Measurements from ENCODE around the gene HDAC2. TPM values are rescaled to one million over a fixed set of nuclear protein-coding genes. Genes with fewer than 3 reads are reported as not detected.
"Not testable (repeated sequence)": the region's sequence is repeated elsewhere in the genome, so short reads cannot be mapped to it uniquely, and the experiment has no call there.

The HDAC2 gene
- total RNA-seq, 2 experiments from 2014 or later: 115 to 125 TPM

DNA sequence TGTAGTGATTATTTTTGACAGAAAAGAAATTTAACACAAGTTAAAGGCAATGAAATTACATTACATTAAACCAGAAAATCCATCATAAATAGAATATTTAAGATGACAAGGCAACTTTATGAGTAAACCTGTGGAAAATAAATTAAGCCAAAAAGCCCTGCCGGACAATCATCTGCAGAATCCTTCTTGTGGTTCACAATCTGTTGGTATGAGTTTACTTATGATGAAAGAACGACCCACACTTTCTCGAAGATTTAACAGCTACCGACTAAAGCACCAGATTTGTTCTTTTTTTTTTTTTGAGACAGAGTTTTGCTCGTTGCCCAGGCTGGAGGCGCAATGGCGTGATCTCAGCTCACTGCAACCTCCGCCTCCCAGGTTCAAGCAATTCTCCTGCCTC is 21.4 kb downstream of the HDAC2 start:
- no peak for DNase-seq
- no peaks in the 10 kb centered on the region for H3K27me3 Mint-ChIP-seq
- H3K27ac Mint-ChIP-seq: no peak overlapping the region
- no peaks in the 10 kb centered on the region for H3K4me1 Mint-ChIP-seq
- H3K36me3 Mint-ChIP-seq: peaks cover 10% of the 10 kb centered on the region
- H3K4me3 Mint-ChIP-seq: no peak overlapping the region
- H3K9me3 Mint-ChIP-seq: no peaks in the 10 kb centered on the region

DNA sequence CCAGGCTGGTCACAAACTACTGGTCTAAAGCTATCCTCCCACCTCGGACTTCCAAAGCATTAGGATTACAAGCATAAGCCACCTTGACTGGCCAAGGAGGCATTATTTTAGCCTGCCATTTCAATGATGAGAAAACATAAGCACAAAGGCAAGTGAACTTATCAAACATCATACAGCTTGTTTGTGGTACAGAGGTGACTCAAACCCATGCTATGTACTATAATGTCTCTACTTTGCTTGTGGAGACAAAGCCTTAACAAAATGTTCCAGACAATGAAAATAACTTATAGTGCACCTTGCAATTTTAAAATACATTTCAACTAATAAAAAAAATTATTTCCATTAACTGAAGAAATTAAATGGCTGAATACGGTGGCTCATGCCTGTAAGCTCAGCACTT is 26.2 kb downstream of the HDAC2 start:
- Mint-ChIP-seq H3K4me1 (no peaks in the 10 kb centered on the region), H3K27me3 (no peaks in the 10 kb centered on the region), H3K9me3 (no peaks in the 10 kb centered on the region), H3K36me3 (peaks cover 3% of the 10 kb centered on the region), H3K27ac (no peak overlapping the region), H3K4me3 (no peak overlapping the region)
- DNase-seq: no peak

DNA sequence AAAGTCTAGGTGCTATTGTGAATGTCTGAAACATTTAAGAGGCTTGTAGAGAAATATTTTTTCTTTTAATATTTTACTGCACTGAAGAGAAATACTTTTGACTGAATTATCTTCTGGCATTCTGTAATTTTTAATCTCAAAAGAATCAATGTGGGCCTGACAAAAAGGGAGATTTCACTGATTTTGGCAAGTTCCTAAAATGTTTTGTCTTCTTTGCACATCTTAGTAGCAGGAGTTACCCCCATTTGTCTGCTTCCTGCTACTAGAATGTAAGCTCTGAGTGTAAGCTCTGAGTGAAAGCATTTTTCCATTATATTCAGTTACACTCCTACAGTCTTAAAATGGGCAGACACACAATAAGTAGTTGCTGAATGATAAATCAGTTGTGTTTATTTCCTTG is 31.1 kb downstream of the HDAC2 start:
- no peak for DNase-seq
- Mint-ChIP-seq H3K4me1 (no peaks in the 10 kb centered on the region), H3K36me3 (no peaks in the 10 kb centered on the region), H3K27me3 (no peaks in the 10 kb centered on the region), H3K27ac (no peak overlapping the region), H3K9me3 (no peaks in the 10 kb centered on the region), H3K4me3 (no peak overlapping the region)

DNA sequence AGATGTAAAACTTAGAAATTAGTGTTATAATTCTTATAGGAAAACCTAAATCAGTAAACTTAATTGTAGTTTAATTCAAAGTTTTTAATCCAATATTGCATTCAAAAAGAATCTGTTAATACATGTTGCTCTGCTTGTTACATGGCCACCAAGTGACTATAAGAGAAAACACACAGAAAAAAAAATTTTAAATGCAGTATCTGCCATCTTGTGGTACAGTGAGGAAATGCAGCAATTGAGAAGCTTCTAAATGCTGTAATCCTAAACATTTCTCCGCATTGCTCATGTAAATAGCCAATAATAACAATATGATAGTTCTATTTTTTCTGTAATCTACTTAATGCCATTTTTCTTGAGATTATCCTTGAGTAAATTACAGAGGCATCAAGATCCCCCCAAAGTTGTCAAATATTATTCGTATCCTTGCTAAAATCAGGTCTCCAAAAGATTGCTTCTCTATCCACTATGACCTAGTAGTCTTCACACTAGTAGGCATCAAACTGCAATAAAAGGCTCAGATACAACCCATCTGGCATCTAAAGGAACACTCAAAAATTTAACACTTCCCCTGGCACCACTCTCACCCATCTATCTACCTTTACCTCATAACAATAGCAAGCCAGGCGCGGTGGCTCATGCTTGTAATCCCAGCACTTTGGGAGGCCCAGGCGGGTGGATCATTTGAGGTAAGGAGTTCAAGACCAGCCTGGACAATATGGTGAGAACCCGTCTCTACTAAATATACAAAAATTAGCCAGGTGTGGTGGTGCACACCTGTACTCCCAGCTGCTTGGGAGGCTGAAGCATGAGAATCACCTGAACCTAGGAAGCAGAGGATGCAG is 34.6 kb downstream of the HDAC2 start:
- no peak overlapping the region for H3K4me3 Mint-ChIP-seq
- H3K27ac Mint-ChIP-seq: no peak overlapping the region
- no peaks in the 10 kb centered on the region for H3K9me3 Mint-ChIP-seq
- no peaks in the 10 kb centered on the region for H3K27me3 Mint-ChIP-seq
- no peak for DNase-seq
- H3K4me1 Mint-ChIP-seq: no peaks in the 10 kb centered on the region
- peaks cover 5% of the 10 kb centered on the region for H3K36me3 Mint-ChIP-seq

DNA sequence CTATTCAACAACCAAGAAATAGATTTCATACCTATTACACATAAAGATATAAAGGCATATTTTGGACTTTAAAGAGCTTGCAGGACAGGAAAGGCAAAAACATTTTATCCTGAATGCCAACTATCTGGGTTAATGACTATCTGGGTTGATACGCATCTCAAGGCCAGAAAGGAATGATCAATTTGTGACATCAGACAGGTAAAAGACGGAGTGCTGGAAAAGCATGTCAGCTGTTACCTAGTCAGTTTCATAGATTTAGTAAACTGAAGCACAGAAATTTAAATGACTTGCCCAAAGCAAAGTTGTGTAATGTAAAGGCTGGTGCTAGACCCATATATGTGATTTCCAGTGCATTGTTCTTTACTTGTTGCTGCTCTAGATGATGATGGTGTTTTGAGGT is 36.8 kb downstream of the HDAC2 start:
- H3K4me3 Mint-ChIP-seq: no peak overlapping the region
- H3K27ac Mint-ChIP-seq: no peak overlapping the region
- DNase-seq: no peak
- H3K9me3 Mint-ChIP-seq: peaks cover 16% of the 10 kb centered on the region
- H3K36me3 Mint-ChIP-seq: peaks cover 15% of the 10 kb centered on the region
- H3K4me1 Mint-ChIP-seq: no peaks in the 10 kb centered on the region
- no peaks in the 10 kb centered on the region for H3K27me3 Mint-ChIP-seq

DNA sequence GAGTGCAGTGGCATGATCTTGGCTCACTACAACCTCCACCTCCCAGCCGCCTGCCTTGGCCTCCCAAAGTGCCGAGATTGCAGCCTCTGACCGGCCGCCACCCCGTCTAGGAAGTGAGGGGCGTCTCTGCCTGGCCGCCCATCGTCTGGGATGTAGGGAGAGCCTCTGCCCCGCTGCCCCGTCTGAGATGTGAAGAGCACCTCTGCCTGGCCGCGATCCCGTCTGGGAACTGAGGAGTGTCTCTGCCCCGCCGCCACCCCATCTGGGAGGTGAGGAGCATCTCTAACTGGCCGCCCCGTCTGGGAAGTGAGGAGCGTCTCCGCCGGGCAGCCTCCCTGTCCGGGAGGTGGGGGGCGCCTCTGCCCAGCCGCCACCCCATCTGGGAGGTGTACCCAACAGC is 39.0 kb downstream of the HDAC2 start:
- not testable (repeated sequence) for H3K4me1 Mint-ChIP-seq, H3K27ac Mint-ChIP-seq, H3K27me3 Mint-ChIP-seq, H3K4me3 Mint-ChIP-seq, DNase-seq
- Mint-ChIP-seq H3K9me3 (peaks cover 21% of the 10 kb centered on the region), H3K36me3 (peaks cover 16% of the 10 kb centered on the region)

DNA sequence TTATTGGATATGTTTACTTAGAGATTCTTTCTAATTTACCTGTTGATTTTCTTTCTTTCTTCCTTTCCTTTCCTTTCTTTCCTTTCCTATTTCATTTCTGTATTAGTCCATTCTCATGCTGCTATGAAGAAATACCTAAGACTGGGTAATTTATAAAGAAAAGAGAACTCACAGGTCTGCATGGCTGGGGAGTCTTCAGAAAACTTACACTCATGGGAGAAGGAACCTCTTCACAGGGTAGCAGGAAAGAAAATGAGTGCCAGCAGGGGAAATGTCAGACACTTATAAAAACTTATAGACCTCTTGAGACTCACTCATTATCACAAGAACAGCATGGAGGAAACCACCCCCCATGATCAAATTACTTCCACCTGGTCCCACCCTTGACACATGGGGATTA is 40.8 kb downstream of the HDAC2 start:
- no peak overlapping the region for H3K27ac Mint-ChIP-seq
- H3K4me3 Mint-ChIP-seq: no peak overlapping the region
- H3K4me1 Mint-ChIP-seq: no peaks in the 10 kb centered on the region
- DNase-seq: no peak
- H3K9me3 Mint-ChIP-seq: peaks cover 21% of the 10 kb centered on the region
- no peaks in the 10 kb centered on the region for H3K27me3 Mint-ChIP-seq
- peaks cover 16% of the 10 kb centered on the region for H3K36me3 Mint-ChIP-seq

DNA sequence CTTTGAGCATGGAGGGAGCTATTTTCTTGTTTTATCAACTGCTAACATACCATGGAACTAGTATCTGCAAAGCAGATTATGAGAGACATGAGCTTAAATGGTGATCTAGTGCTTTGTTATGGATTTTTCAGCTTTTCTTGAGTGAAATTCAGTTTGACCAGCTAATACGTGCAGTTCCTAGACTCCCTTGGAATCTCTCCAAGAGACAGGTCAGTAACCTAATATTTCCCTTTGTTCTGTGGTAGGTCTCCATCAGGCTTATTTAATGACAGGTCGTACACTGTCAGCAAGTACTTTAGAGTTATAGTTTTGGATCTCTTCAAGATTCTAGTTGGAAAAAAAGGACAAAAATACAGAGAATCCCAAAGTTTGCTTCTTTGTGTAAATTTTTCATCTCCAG is 43.9 kb downstream of the HDAC2 start:
- no peaks in the 10 kb centered on the region for H3K27me3 Mint-ChIP-seq
- no peak for DNase-seq
- H3K9me3 Mint-ChIP-seq: peaks cover 21% of the 10 kb centered on the region
- peaks cover 12% of the 10 kb centered on the region for H3K36me3 Mint-ChIP-seq
- H3K4me3 Mint-ChIP-seq: no peak overlapping the region
- no peaks in the 10 kb centered on the region for H3K4me1 Mint-ChIP-seq
- H3K27ac Mint-ChIP-seq: no peak overlapping the region

DNA sequence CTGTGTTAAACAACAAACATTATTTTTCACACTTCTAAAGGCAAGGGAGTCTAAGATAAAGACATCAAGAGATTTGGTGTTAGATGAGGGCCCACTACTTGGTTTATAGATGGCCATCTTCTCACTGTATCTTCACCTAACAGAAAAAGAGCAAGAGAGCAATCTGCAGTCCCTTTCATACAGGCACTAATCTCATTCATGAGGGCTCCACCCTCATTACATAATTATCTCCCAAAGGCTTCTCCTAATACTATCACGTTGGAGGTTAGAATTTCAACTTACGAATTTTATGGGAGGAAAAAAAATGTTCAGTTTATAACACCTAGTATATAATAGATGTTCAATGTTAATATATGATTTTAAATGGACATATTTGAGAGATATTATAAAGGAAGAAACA is 45.6 kb downstream of the HDAC2 start:
- Mint-ChIP-seq H3K27ac (no peak overlapping the region), H3K27me3 (no peaks in the 10 kb centered on the region), H3K36me3 (peaks cover 12% of the 10 kb centered on the region)

DNA sequence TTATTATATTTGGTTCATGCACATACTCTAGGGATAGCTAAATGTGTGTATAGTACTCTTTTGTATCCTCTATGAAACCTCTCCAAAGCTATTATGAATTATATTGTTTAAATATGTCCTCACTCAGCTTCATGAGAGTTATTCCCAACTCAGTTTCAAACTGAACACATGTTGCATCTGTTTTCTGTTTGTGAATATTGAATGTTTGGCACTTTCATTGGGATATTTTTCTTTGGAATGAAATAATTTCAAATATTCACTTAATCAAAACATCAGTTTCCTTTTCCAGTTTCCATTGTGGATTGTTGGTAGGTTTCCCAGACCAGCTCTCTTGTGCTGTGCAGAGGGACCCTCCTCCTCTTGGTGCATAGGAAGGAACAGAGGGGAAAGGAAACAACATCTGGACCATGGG is 46.6 kb downstream of the HDAC2 start:
- no peak overlapping the region for H3K27ac Mint-ChIP-seq
- no peak for DNase-seq
- peaks cover 3% of the 10 kb centered on the region for H3K36me3 Mint-ChIP-seq
- peaks cover 9% of the 10 kb centered on the region for H3K4me1 Mint-ChIP-seq
- no peaks in the 10 kb centered on the region for H3K27me3 Mint-ChIP-seq
- no peak overlapping the region for H3K4me3 Mint-ChIP-seq
- peaks cover 8% of the 10 kb centered on the region for H3K9me3 Mint-ChIP-seq

More for the DNA sequence above, 45.6 kb downstream of the HDAC2 start:
- Mint-ChIP-seq H3K4me3 (no peak overlapping the region), H3K9me3 (peaks cover 17% of the 10 kb centered on the region), H3K4me1 (peaks cover 7% of the 10 kb centered on the region)
- no peak for DNase-seq

DNA sequence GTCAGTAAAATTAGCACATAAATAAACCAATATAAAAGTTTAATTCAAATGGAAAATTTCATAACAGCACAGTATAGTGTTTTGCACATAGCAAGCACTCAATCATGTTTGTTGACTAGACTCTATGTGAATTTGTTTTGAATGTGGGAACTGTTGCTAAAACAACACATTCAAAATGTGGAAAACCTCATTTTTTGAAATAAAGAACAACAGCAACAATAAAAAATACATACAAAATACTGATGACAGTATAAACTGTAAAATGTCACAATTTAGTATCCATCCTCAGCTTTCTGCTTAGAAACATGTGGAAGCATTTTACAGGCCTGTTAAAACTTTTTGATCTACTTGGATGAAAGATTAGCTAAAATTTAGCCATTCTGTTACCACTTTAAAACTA is 47.4 kb downstream of the HDAC2 start:
- no peak for DNase-seq
- Mint-ChIP-seq H3K27me3 (no peaks in the 10 kb centered on the region), H3K36me3 (no peaks in the 10 kb centered on the region), H3K4me1 (peaks cover 9% of the 10 kb centered on the region), H3K4me3 (no peak overlapping the region), H3K27ac (no peak overlapping the region), H3K9me3 (peaks cover 2% of the 10 kb centered on the region)

DNA sequence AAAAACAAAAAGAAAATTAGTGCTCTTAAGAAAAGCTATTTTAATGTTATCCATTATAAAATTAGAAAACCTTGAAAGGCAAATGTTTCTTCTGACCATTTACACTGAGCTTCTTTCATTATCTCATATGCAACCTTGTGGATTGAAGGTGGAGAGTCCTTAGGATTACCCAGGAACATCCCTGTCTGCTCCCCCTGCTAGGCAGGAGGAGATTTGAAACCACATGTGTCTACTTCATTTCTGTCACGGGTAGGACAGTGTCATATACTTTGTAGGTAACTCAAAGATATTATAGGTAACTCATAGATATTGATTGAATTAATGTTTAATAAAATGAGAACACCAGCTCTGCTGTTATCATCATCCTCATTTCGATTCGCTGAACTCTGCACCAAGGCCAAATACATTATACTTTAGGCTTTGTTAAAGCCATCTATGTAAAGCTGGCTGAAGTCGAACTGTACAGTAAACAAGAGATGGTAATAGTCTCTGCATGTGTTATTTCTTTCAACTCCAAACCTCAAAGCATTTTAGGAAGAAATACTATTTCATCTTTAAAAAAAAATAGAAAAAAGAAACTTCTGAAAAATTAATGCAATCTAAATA is 49.5 kb downstream of the HDAC2 start:
- Mint-ChIP-seq H3K27ac (no peak overlapping the region), H3K36me3 (no peaks in the 10 kb centered on the region), H3K9me3 (no peaks in the 10 kb centered on the region), H3K4me3 (no peak overlapping the region), H3K27me3 (no peaks in the 10 kb centered on the region), H3K4me1 (peaks cover 9% of the 10 kb centered on the region)
- DNase-seq: no peak

DNA sequence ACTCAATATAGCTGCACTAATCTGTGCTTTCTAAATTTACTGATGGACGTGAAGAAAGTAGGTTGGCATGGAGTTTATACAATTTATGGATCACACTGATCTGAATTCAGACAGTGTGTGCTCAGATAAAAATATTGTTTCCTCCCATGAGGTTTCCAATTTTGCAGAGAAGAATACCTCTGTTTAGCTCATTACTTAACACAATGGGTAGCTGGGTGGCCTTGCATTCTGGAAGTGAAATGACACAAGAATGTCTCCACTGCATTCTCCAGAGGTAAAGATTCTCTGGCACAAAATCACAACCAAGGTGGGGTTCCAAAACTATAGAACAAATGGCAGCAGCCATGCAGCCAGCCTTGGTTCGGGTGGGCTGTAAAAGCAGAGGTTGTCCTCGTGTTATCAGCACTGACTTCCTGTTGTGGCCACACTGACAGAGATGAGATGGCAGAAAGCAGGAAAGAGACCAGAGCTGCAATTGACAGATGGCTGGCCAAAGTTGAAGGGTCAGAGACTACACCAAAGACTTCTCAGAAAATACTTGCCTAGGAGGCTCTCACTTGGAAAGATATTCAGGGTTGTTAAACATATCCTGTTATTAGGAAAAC is 50.2 kb downstream of the HDAC2 start:
- H3K27ac Mint-ChIP-seq: no peak overlapping the region
- H3K9me3 Mint-ChIP-seq: no peaks in the 10 kb centered on the region
- H3K27me3 Mint-ChIP-seq: no peaks in the 10 kb centered on the region
- no peak overlapping the region for H3K4me3 Mint-ChIP-seq
- peaks cover 9% of the 10 kb centered on the region for H3K4me1 Mint-ChIP-seq
- no peak for DNase-seq
- no peaks in the 10 kb centered on the region for H3K36me3 Mint-ChIP-seq

DNA sequence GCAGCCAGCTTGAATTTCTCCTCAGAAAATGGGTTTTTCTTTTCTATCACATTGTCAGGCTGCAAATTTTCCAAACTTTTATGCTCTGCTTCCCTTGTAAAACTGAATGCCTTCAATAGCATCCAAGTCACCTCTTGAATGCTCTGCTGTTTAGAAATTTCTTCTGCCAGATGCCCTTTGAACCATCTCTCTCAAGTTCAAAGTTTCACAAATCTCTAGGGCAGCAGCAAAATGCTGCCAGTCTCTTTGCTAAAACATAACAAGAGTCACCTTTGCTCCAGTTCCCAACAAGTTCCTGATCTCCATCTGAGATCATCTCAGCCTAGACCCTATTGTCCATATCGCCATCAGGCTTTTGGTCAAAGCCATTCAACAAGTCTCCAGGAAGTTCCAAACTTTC is 60.7 kb downstream of the HDAC2 start:
- not testable (repeated sequence) for H3K4me1 Mint-ChIP-seq, H3K27ac Mint-ChIP-seq, H3K36me3 Mint-ChIP-seq, DNase-seq, H3K27me3 Mint-ChIP-seq, H3K4me3 Mint-ChIP-seq, H3K9me3 Mint-ChIP-seq

DNA sequence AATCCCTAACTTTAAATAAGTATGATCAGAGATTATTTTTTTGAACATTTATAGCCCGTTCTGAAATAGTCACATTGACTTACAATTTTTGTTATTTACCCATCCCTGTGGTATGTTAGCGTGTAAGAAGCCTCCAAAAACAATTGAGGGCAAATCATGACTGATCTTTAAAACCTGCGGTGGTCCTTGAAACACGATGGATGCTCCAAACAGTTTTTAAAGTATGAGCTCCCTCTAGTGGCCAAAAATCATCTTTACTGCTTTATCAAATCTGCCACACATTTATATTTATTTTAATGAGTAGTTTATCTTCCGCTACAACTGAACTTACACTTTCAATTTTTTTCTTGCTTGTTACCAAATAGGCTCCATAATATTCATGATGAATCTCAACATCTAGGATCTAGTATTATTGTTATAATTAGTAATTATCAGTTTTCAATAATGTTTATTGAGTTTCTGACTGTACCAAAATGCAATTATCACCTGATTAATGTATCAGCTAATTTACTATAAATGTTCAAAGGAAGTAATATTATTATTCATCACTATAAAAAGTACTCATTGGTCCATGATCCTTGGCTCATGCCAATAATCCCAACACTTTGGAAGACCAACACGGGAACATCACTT is 61.6 kb downstream of the HDAC2 start:
- Mint-ChIP-seq H3K27ac (no peak overlapping the region), H3K4me1 (no peaks in the 10 kb centered on the region), H3K36me3 (no peaks in the 10 kb centered on the region), H3K27me3 (no peaks in the 10 kb centered on the region), H3K4me3 (no peak overlapping the region), H3K9me3 (no peaks in the 10 kb centered on the region)
- no peak for DNase-seq

Measured in activated naive CD8-positive, alpha-beta T cell treated with anti-CD3 and anti-CD28 coated beads for 36 hours (primary cell).